HCT116 (cell line): ENCODE results near the gene ALKBH8. TPM values are rescaled to one million over a fixed set of nuclear protein-coding genes. Genes with fewer than 3 reads are reported as not detected.

Experiments
- ATAC-seq: fragments of 200-7000 bp; cut with Tn5 transposase; 2 replicates; pipeline ENCODE4 v1.9.1; 2020; ENCODE audit warnings: mild to moderate bottlenecking, moderate library complexity
- BruUV-seq: library from RNA; stranded (reverse); fragments of 400-500 nt; replicated peaks from 2 replicates; lab custom pipeline; 2021; lab: Mats Ljungman, UMichigan
- CTCF ChIA-PET: fragments of 300-600 bp; sonication (Branson Sonifier 250); formaldehyde crosslinking; loops from one replicate; lab custom pipeline; 2021; ENCODE audit warnings: antibody characterized with exemption; lab: Charles Lee
- POLR2A ChIA-PET: fragments of 300-600, 350-600 bp; sonication (Branson Sonifier 250); formaldehyde crosslinking; loops from one replicate; lab custom pipeline; 2021; ENCODE audit warnings: antibody characterized with exemption; lab: Charles Lee
- RAD21 ChIA-PET, 2 experiments: fragments of 300-600 bp; sonication (Branson Sonifier 250); formaldehyde crosslinking; loops; one replicate each; lab custom pipeline; 2023; ENCODE audit warnings: low total read pairs in 2 of 2; ENCODE audit not compliant: uncharacterized antibody in 2 of 2, unreplicated experiment in 2 of 2, low non-redundant PET in 1 of 2; lab: Charles Lee
- DNase-seq: peaks from one replicate; pipeline ENCODE4 v3.0.0-alpha.2; 2010; ENCODE audit warnings: low read depth, low spot score
- H2AFZ ChIP-seq: fragments of 200-600 bp; shearing (Covaris generic), sonication (generic); 2 replicates; pipeline ENCODE4 v1.6.1; 2017; ENCODE audit warnings: low read depth, mixed run types, mixed read lengths, antibody characterized with exemption, low read length; ENCODE audit not compliant: poor library complexity, severe bottlenecking
- H3K27ac ChIP-seq: 2 replicates; pipeline ENCODE4 v1.5.1; 2012; ENCODE audit warnings: low read depth, low read length
- H3K27me3 ChIP-seq: fragments of 200-600 bp; sonication (generic); 2 replicates; pipeline ENCODE4 v1.6.1; 2016; ENCODE audit warnings: mixed run types, low read length, mixed read lengths; ENCODE audit not compliant: insufficient read depth
- H3K36me3 ChIP-seq, 2 experiments: fragments of 200-500 bp in 1 of 2; fragments of 200-600 bp in 1 of 2; sonication (Bioruptor generic) in 1 of 2; sonication (generic) in 1 of 2; 2 replicates each; pipeline versions ENCODE4 v1.5.1 to v1.6.1; 2014 to 2016; ENCODE audit warnings: low read length in 2 of 2, inconsistent platforms in 1 of 2, mixed read lengths in 1 of 2, mixed run types in 1 of 2; ENCODE audit not compliant: insufficient read depth in 2 of 2, control insufficient read depth in 1 of 2
- H3K4me1 ChIP-seq, 2 experiments: fragments of 200-600 bp in 1 of 2; sonication (generic) in 1 of 2; 2 replicates each; pipeline versions ENCODE4 v1.5.1 to v1.6.1; 2012 to 2017; ENCODE audit warnings: low read length in 2 of 2, inconsistent platforms in 1 of 2, mild to moderate bottlenecking in 1 of 2, mixed read lengths in 1 of 2, mixed run types in 1 of 2, moderate library complexity in 1 of 2; ENCODE audit not compliant: insufficient read depth in 2 of 2, control insufficient read depth in 1 of 2
- H3K4me2 ChIP-seq: fragments of 200-600 bp; sonication (generic); 2 replicates; pipeline ENCODE4 v1.6.1; 2017; ENCODE audit warnings: mixed run types, low read length, mixed read lengths
- H3K4me3 ChIP-seq, 2 experiments: fragments of 200-600 bp in 1 of 2; sonication (generic) in 1 of 2; replicated peaks in 1 of 2; 2 replicates each; pipeline ENCODE4 v1.5.1; 2011 to 2016; ENCODE audit warnings: low read length in 2 of 2, control low read depth in 1 of 2, low read depth in 1 of 2, mild to moderate bottlenecking in 1 of 2, mixed read lengths in 1 of 2, mixed run types in 1 of 2
- H3K79me2 ChIP-seq: fragments of 200-600 bp; sonication (generic); 2 replicates; pipeline ENCODE4 v1.6.1; 2017; ENCODE audit warnings: mild to moderate bottlenecking, mixed run types, low read length, moderate library complexity, mixed read lengths; ENCODE audit not compliant: insufficient read depth
- H3K9ac ChIP-seq: fragments of 200-600 bp; sonication (generic); 2 replicates; pipeline ENCODE4 v1.6.1; 2016; ENCODE audit warnings: low read length, mixed read lengths
- H3K9me2 ChIP-seq: fragments of 200-600 bp; sonication (generic), shearing (Covaris generic); 2 replicates; pipeline ENCODE4 v1.6.1; 2017; ENCODE audit warnings: mixed run types, mild to moderate bottlenecking, moderate library complexity; ENCODE audit not compliant: insufficient read depth
- H3K9me3 ChIP-seq, 2 experiments: fragments of 200-500 bp in 1 of 2; fragments of 200-600 bp in 1 of 2; sonication (Bioruptor generic) in 1 of 2; sonication (generic) in 1 of 2; 2 replicates each; pipeline ENCODE4 v1.6.1; 2014 to 2017; ENCODE audit warnings: low read length in 2 of 2, mixed read lengths in 2 of 2, inconsistent platforms in 1 of 2, low read depth in 1 of 2, mild to moderate bottlenecking in 1 of 2, mixed run types in 1 of 2, moderate library complexity in 1 of 2; ENCODE audit not compliant: control insufficient read depth in 1 of 2, insufficient read depth in 1 of 2
- H4K20me1 ChIP-seq: fragments of 200-600 bp; sonication (generic), shearing (Covaris generic); 2 replicates; pipeline ENCODE4 v1.6.1; 2017; ENCODE audit warnings: mixed run types, mild to moderate bottlenecking, moderate library complexity; ENCODE audit not compliant: insufficient read depth
- CTCF ChIP-seq, 3 experiments: fragments of 200-600 bp in 1 of 3; sonication (generic) in 1 of 3; IDR thresholded peaks in 2 of 3; conservative IDR thresholded peaks in 1 of 3; 2 replicates each; pipeline ENCODE4 v1.5.1; 2012 to 2017; ENCODE audit warnings: low read depth in 2 of 3, low read length in 2 of 3, antibody characterized with exemption in 1 of 3, borderline replicate concordance in 1 of 3, control low read depth in 1 of 3, mild to moderate bottlenecking in 1 of 3, mixed read lengths in 1 of 3, mixed run types in 1 of 3, moderate library complexity in 1 of 3; ENCODE audit not compliant: insufficient read depth in 1 of 3
- EGR1 ChIP-seq: IDR thresholded peaks from 2 replicates; pipeline ENCODE4 v1.6.1; 2012; ENCODE audit warnings: low read depth
- EZH2phosphoT487 ChIP-seq: fragments of 200-600 bp; IDR thresholded peaks from 2 replicates; pipeline ENCODE4 v1.6.1; 2018; ENCODE audit warnings: antibody characterized with exemption, borderline replicate concordance
- MAX ChIP-seq: IDR thresholded peaks from 2 replicates; pipeline ENCODE4 v1.6.1; 2012
- POLR2AphosphoS5 ChIP-seq: IDR thresholded peaks from 2 replicates; pipeline ENCODE4 v1.6.1; 2011; ENCODE audit warnings: mild to moderate bottlenecking, low read depth, low read length, moderate library complexity
- RAD21 ChIP-seq: IDR thresholded peaks from 2 replicates; pipeline ENCODE4 v1.6.1; 2012; ENCODE audit warnings: low read depth, mild to moderate bottlenecking
- SIN3A ChIP-seq: IDR thresholded peaks from 2 replicates; pipeline ENCODE4 v1.6.1; 2012; ENCODE audit warnings: low read depth
- ZNF274 ChIP-seq: fragments of 200-500 bp; sonication (Bioruptor generic); IDR thresholded peaks from 2 replicates; pipeline ENCODE4 v1.6.1; 2014; ENCODE audit warnings: mild to moderate bottlenecking, low read depth, low read length, inconsistent platforms
- intact Hi-C: fragments of 100-400 bp; cut with micrococcal nuclease; formaldehyde crosslinking; loops from 2 replicates; pipeline ENCODE4 v1.10.0; 2022
- total RNA-seq: library from RNA; stranded (reverse); gene quantifications from one replicate; pipeline ENCODE4 v1.2.1, GENCODE V29; 2021; ENCODE audit not compliant: unreplicated experiment

ALKBH8 gene
- total RNA-seq, 1 experiment from 2014 or later: 11.6 TPM

GRCh38 chr11:107482234-107482633, 83.3 kb downstream of the ALKBH8 start:
- TF ChIP-seq MAX: no peak
- TF ChIP-seq POLR2AphosphoS5: no peak
- no peak for TF ChIP-seq EZH2phosphoT487
- no peak for TF ChIP-seq CTCF (IDR thresholded peaks at IDR 0.05 in 2 of 3, conservative IDR thresholded peaks at IDR 0.05 in 1 of 3; ENCODE audit: borderline replicate concordance in 1 of 3, insufficient read depth in 1 of 3, low read depth in 2 of 3, low read length in 2 of 3)
- no peak for TF ChIP-seq ZNF274
- TF ChIP-seq RAD21: no peak

GRCh38 chr11:107478922-107479321, 86.6 kb downstream of the ALKBH8 start:
- Histone ChIP-seq H3K4me3 (no peak overlapping the region), H3K36me3 (no peaks in the 10 kb centered on the region), H3K4me2 (no peak overlapping the region), H3K9ac (no peak overlapping the region), H3K27me3 (peaks cover 8% of the 10 kb centered on the region; the same call in 1 of the 2 replicates), H3K9me3 (no peaks in the 10 kb centered on the region), H3K27ac (no peak overlapping the region), H2AFZ (no peak overlapping the region), H3K79me2 (no peaks in the 10 kb centered on the region), H3K4me1 (no peaks in the 10 kb centered on the region), H4K20me1 (no peaks in the 10 kb centered on the region), H3K9me2 (no peaks in the 10 kb centered on the region)
- TF ChIP-seq EGR1: no peak
- no peak for TF ChIP-seq SIN3A
- no TSS peak for BruUV-seq
- RAD21 ChIA-PET: no interaction called here
- ATAC-seq (no peak), DNase-seq (no peak)
- POLR2A ChIA-PET: no interaction called here
- intact Hi-C loops: no loop called here
- CTCF ChIA-PET: no interaction called here

More at GRCh38 chr11:107482234-107482633, 83.3 kb downstream of the ALKBH8 start:
- Histone ChIP-seq H3K27ac (no peak overlapping the region), H4K20me1 (no peaks in the 10 kb centered on the region), H3K79me2 (no peaks in the 10 kb centered on the region), H3K4me1 (no peaks in the 10 kb centered on the region), H3K9me2 (no peaks in the 10 kb centered on the region), H3K4me3 (no peak overlapping the region), H3K4me2 (no peak overlapping the region), H2AFZ (no peak overlapping the region), H3K9ac (no peak overlapping the region), H3K9me3 (no peaks in the 10 kb centered on the region), H3K36me3 (no peaks in the 10 kb centered on the region), H3K27me3 (no peaks in the 10 kb centered on the region)
- intact Hi-C loops: no loop called here
- CTCF ChIA-PET: no interaction called here
- ATAC-seq (no peak), DNase-seq (no peak)
- no TSS peak for BruUV-seq
- RAD21 ChIA-PET: no interaction called here
- POLR2A ChIA-PET: no interaction called here
